Ascending aorta (tissue), 2 donors: ENCODE data around the gene TCF20. TPM values are rescaled to one million over a fixed set of nuclear protein-coding genes. Genes with fewer than 3 reads are reported as not detected.

Experiments
- DNase-seq, 2 donors: peaks; one replicate each; pipeline ENCODE4 v3.0.0-alpha.2; 2019; ENCODE audit warnings: low spot score in 2 of 2
- H3K27ac ChIP-seq, 2 donors: fragments of 200-600 bp; sonication (generic); one replicate each; pipeline ENCODE4 v1.5.1; 2016 to 2017; ENCODE audit warnings: mild to moderate bottlenecking in 1 of 2
- H3K27me3 ChIP-seq: fragments of 200-600 bp; sonication (generic); one replicate; pipeline ENCODE4 v1.5.1; 2017
- H3K36me3 ChIP-seq, 2 donors: fragments of 200-600 bp; sonication (generic); one replicate each; pipeline ENCODE4 v1.5.1; 2016
- H3K4me1 ChIP-seq, 2 donors: fragments of 200-600 bp; sonication (generic); one replicate each; pipeline ENCODE4 v1.5.1; 2016 to 2017; ENCODE audit warnings: mild to moderate bottlenecking in 1 of 2
- H3K4me3 ChIP-seq, 2 donors: fragments of 200-600 bp; sonication (generic); one replicate each; pipeline ENCODE4 v1.5.1; 2016 to 2017; ENCODE audit warnings: mild to moderate bottlenecking in 1 of 2
- H3K9me3 ChIP-seq, 2 donors: fragments of 200-600 bp; sonication (generic); one replicate each; pipeline ENCODE4 v1.5.1; 2016
- CTCF ChIP-seq, 3 experiments: fragments of 200-600 bp in 2 of 3; fragments of 450-650 bp in 1 of 3; sonication (generic) in 2 of 3; IDR thresholded peaks; one replicate each; pipeline ENCODE4 v1.5.1; 2016 to 2019; ENCODE audit warnings: antibody characterized with exemption in 3 of 3, mild to moderate bottlenecking in 1 of 3, moderate library complexity in 1 of 3
- intact Hi-C: fragments of 100-400 bp; cut with DNase I; formaldehyde crosslinking; loops from one replicate; pipeline ENCODE4 v1.15.1; 2023
- total RNA-seq: library from RNA; depleted of rRNA; stranded (reverse); fragments of >200 nt; gene quantifications from one replicate; pipeline ENCODE4 v1.1.0, GENCODE V29; 2016

The TCF20 gene
- total RNA-seq, 1 donor from 2014 or later = 11.9 TPM

DNA sequence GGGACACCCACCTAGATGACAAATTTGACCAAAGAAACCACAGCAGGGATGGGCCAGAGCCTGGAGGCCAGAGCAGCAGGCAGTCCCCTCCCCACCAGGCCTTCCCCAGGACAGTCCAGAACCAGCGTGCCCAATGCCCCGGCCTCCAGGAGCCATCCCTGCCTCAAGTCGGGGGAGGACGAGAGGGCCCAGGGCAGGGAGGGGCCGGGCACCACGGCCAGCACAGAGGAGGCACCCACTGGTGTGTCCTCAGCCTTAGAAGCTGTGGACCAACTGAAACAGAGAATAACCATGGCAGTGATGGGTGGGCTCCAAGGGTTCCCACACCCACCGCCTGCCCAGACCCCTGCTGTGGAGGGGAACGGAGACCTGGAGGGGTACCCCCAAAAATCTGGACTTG lies 28.3 kb upstream of the TCF20 start:
- Histone ChIP-seq H3K4me3 (no peak overlapping the region), H3K27ac (no peak overlapping the region), H3K4me1 (peaks cover 0 to 8% of the 10 kb centered on the region in 2 donors), H3K36me3 (no peaks in the 10 kb centered on the region), H3K9me3 (no peaks in the 10 kb centered on the region), H3K27me3 (no peaks in the 10 kb centered on the region)
- DNase-seq = no peak
- intact Hi-C loops = no loop called here
- TF ChIP-seq CTCF (IDR thresholded peaks at IDR 0.05) = no peak

DNA sequence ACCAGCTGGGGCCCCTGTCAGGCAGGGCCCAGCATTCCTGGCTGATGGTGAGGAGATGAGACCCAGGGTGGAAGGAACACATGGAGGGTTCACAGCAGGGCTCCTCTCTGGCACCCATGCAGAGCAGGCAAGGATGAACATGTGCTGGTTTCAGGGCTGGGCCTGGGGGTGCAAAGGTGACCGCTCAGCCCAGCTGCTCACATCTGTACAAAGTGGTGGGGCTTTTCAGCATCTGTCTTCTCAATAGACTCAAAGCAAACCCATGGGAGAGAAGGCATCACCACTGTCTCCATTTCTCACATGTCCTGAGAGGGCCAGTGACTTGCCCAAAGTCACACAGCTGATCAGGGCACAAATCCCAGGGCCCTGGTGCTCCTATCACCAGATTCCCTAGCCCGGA lies 27.3 kb upstream of the TCF20 start:
- Histone ChIP-seq H3K36me3 (no peaks in the 10 kb centered on the region), H3K27ac (no peak overlapping the region), H3K27me3 (no peaks in the 10 kb centered on the region), H3K9me3 (no peaks in the 10 kb centered on the region), H3K4me3 (no peak overlapping the region), H3K4me1 (peaks cover 0 to 8% of the 10 kb centered on the region in 2 donors)
- no peak for DNase-seq
- TF ChIP-seq CTCF (IDR thresholded peaks at IDR 0.05) = no peak
- intact Hi-C loops = no loop called here

DNA sequence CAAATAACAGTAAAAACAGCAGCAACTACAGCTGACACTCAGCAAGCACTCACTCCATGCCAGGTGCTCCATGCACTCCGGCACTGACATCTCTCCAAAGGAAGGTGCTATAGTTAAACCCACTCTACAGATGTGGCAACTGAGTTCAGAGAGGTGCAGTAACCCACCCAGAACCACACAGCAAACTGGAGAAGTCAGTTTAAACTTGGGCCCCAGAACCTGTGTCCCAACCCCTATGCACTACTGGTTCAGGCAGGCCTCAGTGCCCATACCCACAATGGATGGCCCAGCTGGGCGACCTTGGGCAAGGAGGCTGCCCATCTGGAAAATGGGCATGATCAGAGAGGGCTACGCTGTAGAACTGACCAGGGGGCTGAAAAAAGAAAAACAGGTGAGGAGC lies 26.4 kb upstream of the TCF20 start:
- no peak for DNase-seq
- TF ChIP-seq CTCF (IDR thresholded peaks at IDR 0.05) = no peak
- Histone ChIP-seq H3K4me1 (peaks cover 0 to 8% of the 10 kb centered on the region in 2 donors), H3K36me3 (no peaks in the 10 kb centered on the region), H3K9me3 (no peaks in the 10 kb centered on the region), H3K4me3 (no peak overlapping the region), H3K27me3 (no peaks in the 10 kb centered on the region), H3K27ac (no peak overlapping the region)
- intact Hi-C loops = no loop called here

GRCh38 chr22:42296381-42296853 lies 26.0 kb upstream of the TCF20 start:
- intact Hi-C loops = no loop called here
- Histone ChIP-seq H3K27me3 (no peaks in the 10 kb centered on the region), H3K36me3 (no peaks in the 10 kb centered on the region), H3K4me1 (peaks cover 0 to 8% of the 10 kb centered on the region in 2 donors), H3K9me3 (no peaks in the 10 kb centered on the region), H3K27ac (no peak overlapping the region), H3K4me3 (no peak overlapping the region)
- no peak for TF ChIP-seq CTCF (IDR thresholded peaks at IDR 0.05)
- no peak for DNase-seq

DNA sequence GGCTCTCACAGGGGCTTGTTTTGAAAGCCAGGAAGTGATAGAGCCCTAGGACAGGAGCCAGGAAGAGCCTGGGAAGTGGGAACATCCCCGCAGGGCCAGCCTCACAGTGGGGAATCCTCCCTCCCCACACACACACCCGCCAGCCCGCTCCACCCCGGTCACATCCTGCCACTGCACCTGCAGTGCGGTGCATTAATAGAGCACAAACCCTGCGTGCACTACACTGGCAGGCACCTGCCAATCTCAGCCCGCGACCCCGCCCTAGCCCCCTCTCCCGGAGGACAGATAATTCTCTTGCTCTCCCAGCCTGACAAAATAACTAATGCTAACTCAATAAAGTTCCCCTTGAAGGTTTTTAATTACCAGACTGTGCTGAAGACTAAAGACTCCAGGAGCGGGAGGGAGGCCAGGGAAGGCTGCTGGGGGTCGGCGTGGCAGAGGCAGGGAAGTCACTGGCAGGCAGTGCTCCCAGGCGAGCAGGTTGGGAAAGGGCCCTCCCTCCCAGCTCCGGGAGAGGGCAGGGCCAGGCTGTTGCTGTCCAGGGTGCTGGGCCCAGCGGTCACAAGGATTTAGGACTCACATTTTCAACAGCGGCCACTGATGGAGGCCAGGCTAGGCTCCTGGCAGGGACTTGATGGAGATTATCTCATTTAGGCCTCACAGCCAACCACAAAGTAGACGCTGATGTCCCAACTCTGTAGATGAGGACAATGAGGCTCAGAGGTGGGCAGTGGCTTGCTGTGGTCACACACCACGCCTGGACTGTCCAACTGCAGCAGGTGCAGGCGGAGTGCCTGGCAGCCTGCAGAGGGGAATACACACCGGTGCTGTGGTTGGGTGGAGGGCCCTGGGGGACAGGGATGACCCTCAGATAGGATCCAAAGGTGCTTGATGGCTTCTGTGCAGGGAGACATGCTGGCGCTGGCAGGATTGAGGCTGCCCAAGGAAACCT lies 23.9 kb upstream of the TCF20 start:
- Histone ChIP-seq H3K27ac (no peak overlapping the region), H3K36me3 (no peaks in the 10 kb centered on the region), H3K27me3 (no peaks in the 10 kb centered on the region), H3K4me3 (no peak overlapping the region), H3K4me1 (no peaks in the 10 kb centered on the region), H3K9me3 (no peaks in the 10 kb centered on the region)
- no peak for DNase-seq
- intact Hi-C loops = no loop called here
- TF ChIP-seq CTCF (IDR thresholded peaks at IDR 0.05) = no peak
